CD4-positive, alpha-beta T cell treated with Interferon gamma for 1 hour (primary cell): ENCODE results near the gene ANTXR1.
A peak's percentile ranks its signal among the peaks of the same experiment; 100 is the strongest.

Source experiments
- DNase-seq: peaks from one replicate; pipeline ENCODE4 v3.0.0-alpha.2; 2020

ANTXR1 gene

DNA sequence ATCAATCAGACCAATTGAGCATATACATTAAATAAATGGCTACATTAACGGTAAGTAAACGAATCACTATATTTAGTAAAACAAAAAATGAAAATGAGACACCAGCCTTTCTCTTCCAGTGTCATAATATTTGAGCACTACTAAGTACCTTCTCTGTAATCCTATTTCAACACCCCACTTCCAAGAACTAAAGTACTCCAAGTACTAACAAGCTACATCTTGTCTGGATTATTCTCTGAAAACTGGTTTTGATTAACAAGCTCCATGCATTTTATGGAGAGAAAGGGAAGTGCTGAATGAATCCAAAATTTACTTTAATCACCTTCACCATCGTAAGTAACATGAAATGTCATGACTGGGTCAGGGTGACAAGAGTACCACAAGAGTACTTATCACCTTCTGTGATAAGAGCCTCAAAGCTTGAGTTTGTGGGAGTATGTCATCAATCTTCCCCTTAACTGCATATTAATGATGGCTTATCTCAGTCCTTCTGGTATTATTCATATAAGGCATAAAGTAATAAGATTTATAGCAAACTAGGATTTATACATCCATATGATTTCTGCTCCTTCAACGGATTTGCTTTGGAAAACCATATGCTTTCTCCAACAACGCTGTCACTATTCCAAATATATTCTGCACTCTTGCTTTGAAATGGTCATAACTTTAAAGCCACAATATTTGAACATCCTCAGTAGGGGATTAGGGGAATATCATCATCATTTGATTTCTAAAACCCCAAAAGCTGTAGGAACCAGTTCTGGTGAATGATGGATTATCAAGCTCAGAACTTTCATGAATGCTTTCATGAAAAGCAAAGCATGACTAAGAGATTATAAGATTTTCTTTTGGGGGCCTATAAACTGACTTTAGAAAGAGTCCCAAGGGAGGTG, 127.0 kb downstream of the ANTXR1 start:
- DNase-seq, result no peak

- DNase-seq, result no peak
Measured at GRCh38 chr2:69141061-69141460, 128.1 kb downstream of the ANTXR1 start.

DNA sequence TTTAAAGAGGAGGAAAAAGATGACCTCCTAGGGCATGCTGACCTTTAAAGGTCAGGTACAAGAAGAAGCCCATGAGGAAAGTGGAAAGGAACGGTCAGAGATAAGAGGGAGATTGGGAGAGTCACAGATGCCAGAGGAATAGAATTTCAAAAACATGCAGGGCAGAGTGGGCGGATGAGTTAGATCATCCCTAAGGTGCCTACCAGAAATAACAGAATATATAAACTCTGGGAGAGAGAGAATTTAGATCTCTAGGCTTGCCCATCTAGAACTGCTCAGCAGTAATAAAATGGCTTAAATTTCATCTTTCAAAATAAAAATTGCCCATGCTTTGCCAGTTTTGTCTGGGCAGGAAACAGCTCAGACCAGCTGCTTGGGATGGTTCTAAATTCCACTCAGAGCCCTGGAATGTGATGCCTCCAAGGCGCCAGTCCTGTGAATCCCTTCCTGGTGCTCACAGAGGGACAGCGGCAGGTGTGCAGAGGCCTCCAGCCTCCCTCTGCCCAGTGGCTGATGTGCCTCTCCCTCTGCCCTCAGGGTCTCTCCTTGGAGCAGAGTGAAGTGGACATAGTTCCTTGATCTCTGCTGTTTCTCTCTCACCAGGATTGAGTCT, 130.9 kb downstream of the ANTXR1 start:
- DNase-seq, result no peak

DNA sequence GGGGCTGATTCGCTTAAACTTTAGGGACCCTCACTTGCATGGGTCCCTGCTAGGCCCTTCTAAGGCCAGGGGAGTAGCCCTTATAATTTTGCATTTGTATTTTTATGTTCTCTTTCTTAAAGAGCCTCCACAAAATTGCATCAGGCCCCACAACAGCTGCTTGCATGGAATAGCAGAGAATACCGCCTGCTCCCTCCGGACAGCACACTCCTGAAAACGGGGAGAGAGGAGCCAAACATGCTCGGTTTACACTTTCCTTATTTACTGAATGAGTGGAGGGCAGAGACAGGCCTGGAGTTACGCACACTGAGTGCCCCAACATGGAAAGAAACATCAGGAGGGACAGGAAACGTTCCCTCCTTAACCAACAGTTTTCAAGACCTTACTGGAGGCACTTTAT, 132.2 kb downstream of the ANTXR1 start:
- no peak for DNase-seq

- DNase-seq, result no peak
Measured at GRCh38 chr2:69147841-69148533, 135.0 kb downstream of the ANTXR1 start.

DNA sequence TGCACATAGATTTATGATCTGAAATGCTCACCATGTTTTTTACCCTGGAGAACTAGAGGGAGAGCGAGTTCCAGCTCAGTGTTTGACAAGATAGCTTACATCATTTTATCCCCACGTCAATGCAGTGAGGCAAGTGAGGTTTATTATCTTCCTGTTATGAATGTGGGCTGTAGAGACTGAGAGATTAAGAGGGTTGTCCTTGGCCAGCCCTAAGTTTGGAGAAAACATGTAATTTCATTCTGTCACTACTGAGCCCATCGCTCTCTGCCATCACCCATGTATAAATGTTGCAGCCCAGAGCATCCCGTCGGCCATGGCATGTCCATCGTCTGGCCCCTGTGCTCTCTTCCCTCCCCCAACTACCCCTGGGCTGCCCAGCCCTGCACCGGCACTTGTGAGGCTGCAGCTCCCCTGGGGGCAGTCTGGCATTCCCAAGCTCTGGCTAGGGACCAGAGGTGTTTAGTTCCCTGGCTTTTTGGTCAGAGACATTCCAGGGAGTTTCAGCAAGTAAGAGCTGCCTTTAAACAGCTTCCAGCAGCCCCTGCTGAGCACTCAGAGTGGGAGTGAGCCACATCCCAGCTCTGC, 136.7 kb downstream of the ANTXR1 start:
- no peak for DNase-seq

GRCh38 chr2:69151931-69152330, 139.0 kb downstream of the ANTXR1 start:
- no peak for DNase-seq

DNA sequence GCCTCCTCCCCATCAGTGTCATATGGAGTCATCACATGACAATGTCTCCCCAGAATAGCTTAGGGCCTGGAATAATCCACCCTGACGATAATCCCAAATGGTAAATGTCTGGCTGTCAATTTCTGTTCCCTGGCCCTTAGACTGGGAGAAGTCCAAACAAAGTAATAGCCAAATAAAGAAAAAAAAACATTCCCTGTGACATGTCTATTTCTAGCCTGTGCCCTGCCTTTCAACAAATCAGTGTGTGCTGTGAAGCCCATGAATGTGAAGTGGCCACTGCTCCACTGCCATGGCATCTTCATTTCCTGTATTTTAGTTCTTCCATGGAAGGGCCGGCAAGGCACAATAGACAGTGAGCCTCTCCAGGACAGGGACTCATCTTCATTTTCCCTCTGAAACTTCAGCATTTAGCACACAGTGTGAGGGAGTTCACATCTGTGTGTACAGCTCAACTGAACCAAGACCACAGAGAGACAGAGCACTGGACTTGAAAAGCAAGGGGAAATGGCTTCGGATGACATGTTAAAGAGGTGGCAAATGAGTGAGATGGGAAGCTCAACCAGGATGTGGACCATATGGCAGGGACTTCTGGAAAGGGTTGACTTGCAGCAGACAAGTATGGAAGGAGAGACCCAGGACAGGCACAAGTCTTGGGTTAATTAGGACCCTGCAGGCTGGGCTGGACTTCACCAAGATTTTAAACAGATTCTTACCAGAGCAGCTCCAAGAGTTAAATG, 140.0 kb downstream of the ANTXR1 start:
- no peak for DNase-seq

DNA sequence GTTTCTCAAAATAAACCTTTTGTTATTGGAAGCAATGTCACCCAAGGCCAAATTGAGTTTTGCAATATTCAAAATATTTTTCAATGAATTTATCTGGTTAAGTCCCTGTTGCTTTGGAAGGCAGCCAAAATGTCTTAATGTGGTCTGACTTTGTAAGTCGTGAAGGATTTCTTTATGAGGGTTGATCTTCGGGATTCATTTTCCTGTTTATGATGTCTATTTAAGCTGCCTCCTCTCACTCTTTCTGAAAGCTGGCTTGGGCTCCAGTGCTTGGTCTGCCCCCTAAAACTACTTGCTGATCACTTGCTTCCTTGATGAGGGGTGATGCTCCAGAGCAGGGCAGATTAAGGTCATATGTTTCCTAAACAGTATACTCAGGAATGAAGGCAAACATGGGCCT, 141.1 kb downstream of the ANTXR1 start:
- DNase-seq, result no peak

DNA sequence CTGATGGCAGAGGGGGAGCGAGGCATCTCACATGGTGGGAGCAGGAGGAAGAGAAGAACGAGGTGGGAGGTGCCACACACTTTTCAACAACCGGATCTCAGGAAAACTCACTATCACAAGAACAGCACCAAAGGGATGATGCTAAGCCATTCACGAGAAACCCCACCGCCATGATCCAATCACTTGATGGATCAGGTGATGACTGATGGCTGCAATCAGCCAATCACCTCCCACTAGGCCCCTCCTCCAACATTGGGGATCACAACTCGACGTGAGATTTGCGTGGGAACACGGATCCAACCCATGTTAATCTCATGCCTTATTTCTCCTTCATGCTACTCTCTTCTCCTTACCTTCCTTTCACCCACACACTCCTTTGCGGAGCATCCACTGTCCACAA, 143.6 kb downstream of the ANTXR1 start:
- DNase-seq, result no peak

DNA sequence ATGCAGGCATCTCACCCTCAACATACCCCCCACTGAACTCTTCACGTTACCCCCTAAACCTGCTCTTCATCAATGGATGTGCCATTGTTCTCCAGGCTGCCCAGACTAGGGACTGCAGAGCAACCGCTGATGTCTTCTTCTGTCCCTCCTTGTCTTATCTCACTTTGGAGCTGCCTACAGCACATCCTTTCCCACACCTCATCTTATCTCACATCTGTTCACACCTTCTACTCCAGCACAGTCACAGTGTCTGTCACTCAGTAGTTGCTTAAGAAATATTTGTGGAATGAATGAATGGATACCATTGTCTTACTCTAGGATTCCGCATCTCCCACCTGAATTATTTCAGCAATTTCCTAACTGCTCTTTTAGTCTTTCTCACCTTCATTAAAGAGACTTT, 144.5 kb downstream of the ANTXR1 start:
- DNase-seq, result no peak

DNA sequence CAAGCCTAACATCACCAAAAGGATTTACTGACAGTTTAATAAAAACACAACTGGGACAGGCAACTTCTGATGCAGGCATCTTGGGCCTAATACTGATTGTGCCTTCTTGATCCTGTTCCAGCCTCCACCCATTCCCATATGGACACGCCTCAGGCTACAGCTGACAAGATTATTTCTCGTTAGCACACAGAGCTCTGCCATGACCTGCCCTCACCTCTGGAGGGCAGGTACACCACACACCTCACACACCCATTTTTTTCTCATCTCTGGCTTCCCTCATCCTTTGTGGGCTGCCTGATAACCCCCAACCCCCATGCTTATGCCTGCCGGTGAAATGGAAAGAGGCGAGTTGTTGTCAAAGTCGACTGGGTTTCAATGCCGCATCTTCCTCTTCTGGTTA, 147.0 kb downstream of the ANTXR1 start:
- no peak for DNase-seq

- no peak for DNase-seq
Measured at GRCh38 chr2:69162057-69162456, 149.1 kb downstream of the ANTXR1 start.

- peak; percentile 19 for DNase-seq
Measured at GRCh38 chr2:69163109-69163508, 150.1 kb downstream of the ANTXR1 start.

GRCh38 chr2:69163556-69163955, 150.6 kb downstream of the ANTXR1 start:
- no peak for DNase-seq

- no peak for DNase-seq
Measured at GRCh38 chr2:69164061-69164778, 151.2 kb downstream of the ANTXR1 start.

DNA sequence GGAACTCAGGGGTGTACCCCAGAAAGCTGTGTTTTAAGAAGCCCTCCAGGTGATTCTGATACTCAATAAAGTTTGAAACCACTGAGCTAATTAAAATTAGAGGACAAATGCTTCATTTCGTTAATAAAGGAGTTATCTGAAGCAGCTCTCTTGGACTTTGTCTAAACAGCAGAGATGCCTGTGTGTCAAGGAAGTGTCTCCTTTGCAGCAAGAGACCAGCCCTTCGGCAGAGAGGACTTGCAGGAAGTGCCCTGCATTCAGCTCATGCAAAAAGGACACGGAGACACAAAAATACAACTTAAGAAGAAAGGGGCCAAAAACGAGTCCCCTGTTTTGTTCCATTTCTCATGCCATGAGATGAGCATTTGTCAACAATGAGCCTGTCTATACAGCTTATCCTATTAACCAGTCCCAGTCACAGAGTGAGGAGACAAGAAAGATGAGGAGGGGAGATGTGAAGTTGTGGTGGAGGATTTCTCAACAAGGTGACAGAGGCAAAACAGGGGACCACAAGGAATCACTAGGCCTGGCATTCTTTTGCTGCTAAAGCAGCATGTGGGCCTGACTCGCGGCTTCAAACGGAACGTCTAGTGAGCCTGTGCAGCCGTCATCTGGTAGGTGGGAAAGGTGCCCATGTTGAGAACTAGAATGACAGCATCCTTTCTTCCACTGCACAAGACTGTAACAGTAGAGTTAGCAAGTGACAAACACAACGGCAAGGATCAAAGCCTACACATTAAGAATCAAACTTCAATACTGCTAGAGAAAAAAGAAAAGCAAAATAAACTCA, 152.3 kb downstream of the ANTXR1 start:
- DNase-seq, result no peak

GRCh38 chr2:69166465-69166811, 153.5 kb downstream of the ANTXR1 start:
- no peak for DNase-seq

DNA sequence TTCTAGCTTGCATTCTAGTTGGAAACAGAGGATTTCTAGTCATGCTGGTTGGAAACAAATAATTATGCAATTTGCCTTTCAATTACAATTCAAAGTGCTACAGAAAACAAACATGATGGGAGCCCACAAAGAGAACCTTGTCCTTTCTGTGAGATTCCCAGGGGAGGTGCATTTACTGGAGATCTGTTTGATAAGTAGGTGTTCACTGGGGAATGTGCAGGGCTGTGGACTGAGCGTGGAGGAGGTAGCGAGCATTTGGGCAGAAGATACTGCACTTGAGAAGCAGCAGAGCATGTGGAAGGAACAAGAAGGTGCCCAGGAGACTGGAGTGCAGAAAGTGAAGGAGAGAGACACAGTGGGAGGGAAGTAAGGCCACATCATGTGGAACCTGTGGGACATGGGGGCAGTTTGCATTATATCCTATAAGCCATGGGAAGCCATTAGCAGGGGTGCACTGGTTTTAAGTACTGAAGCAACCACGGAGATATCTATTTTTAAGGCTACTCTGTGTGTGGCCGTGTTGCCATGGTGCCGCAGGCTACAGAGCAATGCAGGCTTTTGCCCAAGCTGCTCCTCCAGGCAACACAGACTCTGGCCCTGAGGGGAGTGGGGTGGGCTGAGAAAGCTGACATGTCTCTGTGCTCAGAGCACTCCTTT, 154.0 kb downstream of the ANTXR1 start:
- DNase-seq, result no peak

DNA sequence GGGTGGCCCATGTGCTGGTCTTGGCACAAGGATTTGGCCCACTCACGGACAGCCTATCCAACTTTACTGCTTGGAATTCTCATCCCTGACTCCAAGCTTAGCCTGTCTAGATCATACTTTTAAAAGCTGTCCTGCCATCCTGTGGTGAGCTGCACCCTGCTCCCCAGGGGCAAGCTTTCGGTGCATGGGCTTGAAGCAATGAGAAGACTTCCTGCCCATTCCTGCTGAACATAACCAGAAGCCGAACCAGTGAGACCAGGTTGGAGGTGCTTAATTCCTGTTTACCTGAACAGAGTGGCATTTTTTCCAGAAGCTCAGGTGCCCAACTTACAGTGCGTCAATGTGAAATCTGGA, 154.5 kb downstream of the ANTXR1 start:
- no peak for DNase-seq
